GM18519 (cell line): ENCODE results near the gene C1S.
"Not testable (repeated sequence)": the region's sequence is repeated elsewhere in the genome, so short reads cannot be mapped to it uniquely, and the experiment has no call there.

ENCODE experiments used
- ATAC-seq: cut with Tn5 transposase; IDR thresholded peaks from one replicate; pipeline ENCODE4 v1.9.1; 2021; ENCODE audit warnings: mild to moderate bottlenecking, moderate library complexity; ENCODE audit not compliant: unreplicated experiment, low FRiP score

The C1S gene

GRCh38 chr12:7060353-7060954 is at the start of gene C1S:
TSS of gene C1S (plus strand) at chr12:7060718. CDS start at chr12:7061913, 1,195 bp downstream.
- ATAC-seq = no peak

GRCh38 chr12:7011398-7011797 is 49.1 kb upstream of the C1S start:
- ATAC-seq = not testable (repeated sequence)

GRCh38 chr12:7012024-7012607 is 48.4 kb upstream of the C1S start:
- ATAC-seq = no peak

GRCh38 chr12:7013101-7013500 is 47.4 kb upstream of the C1S start:
- ATAC-seq = no peak

GRCh38 chr12:7015555-7016370 is 44.8 kb upstream of the C1S start:
- no peak for ATAC-seq

GRCh38 chr12:7016958-7017571 is 43.5 kb upstream of the C1S start:
- no peak for ATAC-seq

GRCh38 chr12:7017870-7018349 is 42.6 kb upstream of the C1S start:
- no peak for ATAC-seq

- peak; percentile 75 for ATAC-seq
Measured at GRCh38 chr12:7018350-7019042, 42.0 kb upstream of the C1S start, which contains the start of gene LPCAT3. TSS of gene LPCAT3 (minus strand) at chr12:7018476. CDS start at chr12:7018424, 52 bp downstream.

- no peak for ATAC-seq
Measured at GRCh38 chr12:7019043-7019569, 41.4 kb upstream of the C1S start.

GRCh38 chr12:7021956-7022355 is 38.6 kb upstream of the C1S start:
- no peak for ATAC-seq

GRCh38 chr12:7023114-7023513 is 37.4 kb upstream of the C1S start:
- no peak for ATAC-seq

GRCh38 chr12:7026854-7027253 is 33.7 kb upstream of the C1S start:
- ATAC-seq = no peak

GRCh38 chr12:7031306-7031705 is 29.2 kb upstream of the C1S start:
- no peak for ATAC-seq

GRCh38 chr12:7032990-7033389 is 27.5 kb upstream of the C1S start:
- ATAC-seq = no peak

- ATAC-seq = no peak
Measured at GRCh38 chr12:7034464-7034863, 26.1 kb upstream of the C1S start.

GRCh38 chr12:7035463-7035862 is 25.1 kb upstream of the C1S start:
- no peak for ATAC-seq

GRCh38 chr12:7037411-7037810 is 23.1 kb upstream of the C1S start:
- not testable (repeated sequence) for ATAC-seq

- no peak for ATAC-seq
Measured at GRCh38 chr12:7038591-7038990, 21.9 kb upstream of the C1S start.

GRCh38 chr12:7039403-7039802 is 21.1 kb upstream of the C1S start:
- no peak for ATAC-seq

- ATAC-seq = no peak
Measured at GRCh38 chr12:7042842-7043241, 17.7 kb upstream of the C1S start.
